DND-41 (cell line): Measurements from ENCODE around the gene LARP4B.

Source experiments
- ATAC-seq: fragments of 200-7000 bp; cut with Tn5 transposase; 3 replicates; pipeline ENCODE4 v1.9.1; 2021; ENCODE audit warnings: low read depth; ENCODE audit not compliant: insufficient read depth
- DNase-seq: peaks from one replicate; pipeline ENCODE4 v3.0.0-alpha.2; 2020
- H2AFZ ChIP-seq: 2 replicates; pipeline ENCODE4 v1.6.0; 2012; ENCODE audit warnings: low read depth, low read length
- H3K27ac ChIP-seq: 2 replicates; pipeline ENCODE4 v1.5.1; 2012; ENCODE audit warnings: low read length, inconsistent platforms
- H3K27me3 ChIP-seq: fragments of 200-600 bp; sonication (generic); 2 replicates; pipeline ENCODE4 v1.6.0; 2012; ENCODE audit warnings: low read length, mild to moderate bottlenecking, inconsistent platforms; ENCODE audit not compliant: insufficient read depth, poor library complexity
- H3K36me3 ChIP-seq: 2 replicates; pipeline ENCODE4 v1.5.1; 2012; ENCODE audit warnings: low read length, inconsistent platforms; ENCODE audit not compliant: insufficient read depth
- H3K4me1 ChIP-seq: 2 replicates; pipeline ENCODE4 v1.5.1; 2012; ENCODE audit warnings: mild to moderate bottlenecking, low read length; ENCODE audit not compliant: insufficient read depth
- H3K4me2 ChIP-seq: 2 replicates; pipeline ENCODE4 v1.6.0; 2012; ENCODE audit warnings: mild to moderate bottlenecking, moderate library complexity, low read length, inconsistent platforms; ENCODE audit not compliant: insufficient read depth
- H3K4me3 ChIP-seq, 2 experiments: fragments of 200-600 bp in 1 of 2; shearing (Covaris generic) in 1 of 2; 2 replicates each; pipeline ENCODE4 v1.5.1; 2012 to 2016; ENCODE audit warnings: inconsistent platforms in 2 of 2, low read length in 2 of 2, mild to moderate bottlenecking in 2 of 2, low read depth in 1 of 2, moderate library complexity in 1 of 2
- H3K79me2 ChIP-seq: 2 replicates; pipeline ENCODE4 v1.6.0; 2012; ENCODE audit warnings: low read length, inconsistent platforms; ENCODE audit not compliant: insufficient read depth
- H3K9ac ChIP-seq: 2 replicates; pipeline ENCODE4 v1.6.0; 2012; ENCODE audit warnings: low read depth, mild to moderate bottlenecking, inconsistent platforms, low read length, moderate library complexity
- H3K9me3 ChIP-seq: 2 replicates; pipeline ENCODE4 v1.5.1; 2012; ENCODE audit warnings: low read length, moderate library complexity, mild to moderate bottlenecking, inconsistent platforms; ENCODE audit not compliant: insufficient read depth, severe bottlenecking
- H4K20me1 ChIP-seq: 2 replicates; pipeline ENCODE4 v1.6.0; 2012; ENCODE audit warnings: low read length; ENCODE audit not compliant: insufficient read depth
- CTCF ChIP-seq: IDR thresholded peaks from 2 replicates; pipeline ENCODE4 v1.5.1; 2012; ENCODE audit warnings: borderline replicate concordance, low read length, moderate library complexity, mild to moderate bottlenecking; ENCODE audit not compliant: poor library complexity, severe bottlenecking; ENCODE audit errors: extremely low read depth
- EZH2 ChIP-seq: IDR thresholded peaks from 3 replicates; pipeline ENCODE4 v1.6.1; 2012; ENCODE audit warnings: borderline replicate concordance, low read depth, mild to moderate bottlenecking, moderate library complexity, low read length, inconsistent platforms; ENCODE audit not compliant: severe bottlenecking

Gene LARP4B

GRCh38 chr10:866577-866941, 64.9 kb downstream of the LARP4B start:
- Histone ChIP-seq H4K20me1 (peaks cover 32% of the 10 kb centered on the region), H3K36me3 (peaks cover 88% of the 10 kb centered on the region), H3K4me1 (no peaks in the 10 kb centered on the region), H2AFZ (no peak overlapping the region), H3K27ac (no peak overlapping the region), H3K4me2 (no peak overlapping the region), H3K4me3 (no peak overlapping the region), H3K9ac (no peak overlapping the region), H3K27me3 (no peaks in the 10 kb centered on the region), H3K79me2 (peaks cover 79% of the 10 kb centered on the region), H3K9me3 (no peaks in the 10 kb centered on the region)
- ATAC-seq (no peak), DNase-seq (no peak)
- TF ChIP-seq CTCF: no peak
- no peak for TF ChIP-seq EZH2

- Histone ChIP-seq H3K27ac (no peak overlapping the region), H3K9me3 (no peaks in the 10 kb centered on the region), H2AFZ (no peak overlapping the region), H3K4me1 (no peaks in the 10 kb centered on the region), H3K27me3 (no peaks in the 10 kb centered on the region), H3K79me2 (peaks cover 74% of the 10 kb centered on the region), H3K9ac (no peak overlapping the region), H3K36me3 (peaks cover 88% of the 10 kb centered on the region), H3K4me3 (no peak overlapping the region), H4K20me1 (peaks cover 27% of the 10 kb centered on the region), H3K4me2 (no peak overlapping the region)
- ATAC-seq: no peak
- TF ChIP-seq EZH2 (no peak), CTCF (no peak)
- no peak for DNase-seq
These were observed 65.5 kb downstream of the LARP4B start for GRCh38 chr10:865924-866576.

GRCh38 chr10:865257-865656, 66.2 kb downstream of the LARP4B start:
- peaks cover 88% of the 10 kb centered on the region for H3K36me3 ChIP-seq

More at GRCh38 chr10:865257-865656, 66.2 kb downstream of the LARP4B start:
- H3K4me3 ChIP-seq: no peak overlapping the region
- peaks cover 69% of the 10 kb centered on the region for H3K79me2 ChIP-seq
- H3K4me1 ChIP-seq: no peaks in the 10 kb centered on the region
- no peak overlapping the region for H3K9ac ChIP-seq
- H3K27ac ChIP-seq: no peak overlapping the region
- H4K20me1 ChIP-seq: peaks cover 24% of the 10 kb centered on the region
- H3K4me2 ChIP-seq: no peak overlapping the region
- TF ChIP-seq EZH2: no peak
- peak; percentile 14 for TF ChIP-seq CTCF
- no peaks in the 10 kb centered on the region for H3K9me3 ChIP-seq
- no peak for DNase-seq
- no peak for ATAC-seq
- no peaks in the 10 kb centered on the region for H3K27me3 ChIP-seq
- no peak overlapping the region for H2AFZ ChIP-seq
